Glomerular endothelial cell (primary cell): Measurements from ENCODE around the gene ARMH3. TPM values are rescaled to one million over a fixed set of nuclear protein-coding genes. Genes with fewer than 3 reads are reported as not detected.

Source experiments
- DNase-seq: peaks from one replicate; pipeline ENCODE4 v3.0.0-alpha.2; 2011; ENCODE audit warnings: low read depth, low spot score; ENCODE audit errors: extremely low read depth
- total RNA-seq: library from RNA; depleted of rRNA; stranded (reverse); fragments of >200 nt; gene quantifications from 2 replicates; pipeline ENCODE4 v1.2.3, GENCODE V29; 2015

ARMH3 gene, protein sequence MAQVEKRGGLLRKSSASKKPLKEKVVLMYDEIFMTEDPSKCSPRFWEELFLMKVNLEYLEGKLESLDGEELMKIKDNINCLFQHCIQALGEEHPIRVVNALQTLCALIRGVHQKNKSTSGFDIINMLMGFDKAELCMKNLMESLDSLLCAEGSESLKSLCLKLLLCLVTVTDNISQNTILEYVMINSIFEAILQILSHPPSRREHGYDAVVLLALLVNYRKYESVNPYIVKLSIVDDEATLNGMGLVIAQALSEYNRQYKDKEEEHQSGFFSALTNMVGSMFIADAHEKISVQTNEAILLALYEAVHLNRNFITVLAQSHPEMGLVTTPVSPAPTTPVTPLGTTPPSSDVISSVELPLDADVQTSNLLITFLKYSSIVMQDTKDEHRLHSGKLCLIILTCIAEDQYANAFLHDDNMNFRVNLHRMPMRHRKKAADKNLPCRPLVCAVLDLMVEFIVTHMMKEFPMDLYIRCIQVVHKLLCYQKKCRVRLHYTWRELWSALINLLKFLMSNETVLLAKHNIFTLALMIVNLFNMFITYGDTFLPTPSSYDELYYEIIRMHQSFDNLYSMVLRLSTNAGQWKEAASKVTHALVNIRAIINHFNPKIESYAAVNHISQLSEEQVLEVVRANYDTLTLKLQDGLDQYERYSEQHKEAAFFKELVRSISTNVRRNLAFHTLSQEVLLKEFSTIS
- total RNA-seq = 10.3 and 11.6 TPM in 2 replicates

DNA sequence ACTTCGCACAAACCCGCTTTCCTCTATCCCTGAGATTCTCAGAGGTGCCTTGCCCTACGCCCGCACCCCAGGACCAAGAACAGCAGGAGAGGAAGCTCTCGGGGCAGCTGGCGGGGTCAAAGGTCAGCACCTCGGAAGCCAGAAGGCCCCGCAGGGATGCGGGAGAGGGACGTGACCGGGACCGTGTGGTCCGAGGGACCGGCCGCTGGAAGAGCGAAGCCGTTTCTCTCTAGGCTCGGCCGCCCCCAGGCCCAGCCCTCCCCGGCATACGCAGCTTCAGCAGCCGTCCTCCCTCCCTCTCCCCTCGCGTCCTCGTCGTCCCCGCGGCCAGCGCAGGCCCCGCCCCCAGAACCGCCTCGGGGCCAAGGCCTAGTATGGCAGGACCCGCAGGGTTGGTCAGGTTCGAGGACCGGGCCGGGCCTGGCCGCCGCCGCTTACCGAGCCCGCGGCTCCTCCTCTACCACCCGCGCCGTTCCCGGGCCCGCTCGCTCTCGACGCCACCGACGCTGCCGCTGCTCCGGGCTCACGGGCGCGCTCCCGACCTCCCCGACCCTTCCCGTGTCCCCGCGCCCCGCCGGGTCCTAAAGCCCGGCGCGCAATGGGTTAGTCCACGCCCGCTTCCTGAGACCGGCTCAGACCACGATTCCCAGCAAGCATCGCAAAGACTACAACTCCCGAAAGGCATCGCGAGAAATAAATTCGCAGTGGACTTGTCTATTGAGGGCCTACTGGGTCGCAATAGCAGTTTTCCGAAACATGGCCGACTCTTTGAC is at the start of gene ARMH3:
Gene ARMH3, minus strand, starts transcription at position 527 of the 773 bp plus-strand sequence. CDS start 16,059 bp downstream, outside the sequence.
- DNase-seq = peak; percentile 89

DNA sequence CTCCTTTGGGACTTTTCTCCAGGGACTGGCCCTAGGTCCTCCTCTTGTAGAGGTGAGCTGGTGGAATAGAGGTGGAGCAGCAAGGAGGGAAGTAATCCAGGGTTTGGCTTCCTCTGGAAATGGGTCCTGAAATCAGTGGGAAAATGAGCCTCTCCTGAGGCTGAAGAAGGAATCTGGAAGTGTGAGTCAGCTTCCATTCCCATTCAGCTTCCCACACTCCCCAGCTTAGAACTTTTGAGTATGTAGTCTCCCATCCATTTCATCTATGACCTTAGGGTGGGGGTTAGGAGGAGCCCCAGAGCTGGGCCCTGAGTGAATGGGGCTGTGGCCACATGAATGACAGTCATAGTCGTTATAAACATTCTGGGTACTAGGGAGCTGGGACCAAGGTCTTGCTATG is 46.4 kb upstream of the ARMH3 start:
- DNase-seq = no peak

DNA sequence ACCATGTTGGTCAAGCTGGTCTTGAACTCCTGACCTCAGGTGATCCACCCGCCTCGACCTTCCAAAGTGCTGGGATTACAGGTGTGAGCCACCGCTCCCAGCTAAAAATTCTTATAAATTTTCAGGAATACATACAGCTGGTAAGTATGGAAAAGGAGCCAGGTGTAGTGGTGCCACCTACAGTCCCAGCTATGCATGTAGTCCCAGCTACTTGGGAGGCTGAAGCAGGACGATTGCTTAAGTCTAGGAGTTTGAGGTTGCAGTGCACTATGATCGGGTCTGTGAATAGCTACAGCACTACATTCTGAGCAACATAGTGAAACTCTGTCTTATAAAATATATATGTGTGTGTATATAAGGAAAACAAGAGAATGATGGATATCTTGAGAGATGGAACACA is 45.2 kb upstream of the ARMH3 start:
- DNase-seq = no peak

DNA sequence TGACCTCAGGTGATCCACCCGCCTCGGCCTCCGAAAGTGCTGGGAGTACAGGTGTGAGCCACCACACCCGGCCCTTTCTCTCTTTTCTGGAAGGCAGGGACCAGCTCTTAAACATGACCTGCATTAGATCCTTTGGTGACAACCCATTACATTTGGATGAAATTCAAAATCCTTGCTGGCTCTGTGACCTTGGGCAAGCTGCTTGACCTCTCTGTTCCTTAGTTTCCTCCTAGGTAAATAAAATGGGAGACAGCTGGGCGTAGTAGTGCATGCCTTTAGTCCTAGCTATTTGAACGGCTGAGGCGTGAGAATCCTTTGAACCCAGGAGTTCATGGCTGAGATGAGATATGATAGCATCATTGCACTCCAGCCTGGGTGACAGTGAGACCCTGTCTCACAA is 40.5 kb upstream of the ARMH3 start:
- no peak for DNase-seq

DNA sequence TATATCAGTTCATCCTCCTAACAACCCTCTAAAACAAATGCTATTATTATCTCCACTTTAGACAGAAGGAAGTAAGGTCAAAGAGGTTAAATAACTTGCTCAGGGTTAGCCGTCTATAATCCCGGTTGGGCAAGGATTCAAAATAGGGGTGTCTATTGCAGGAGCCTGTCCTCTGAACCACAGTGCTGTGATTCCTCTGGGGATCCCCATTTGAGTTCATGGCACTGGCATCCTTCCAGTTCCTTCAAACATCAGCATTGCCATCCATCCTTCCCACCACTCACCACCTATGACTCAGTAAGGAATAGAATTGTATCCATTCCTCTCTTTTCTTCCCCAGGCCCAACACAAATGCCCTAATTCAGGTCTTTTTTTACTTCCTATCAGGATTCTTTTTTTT is 34.8 kb upstream of the ARMH3 start:
- no peak for DNase-seq

DNA sequence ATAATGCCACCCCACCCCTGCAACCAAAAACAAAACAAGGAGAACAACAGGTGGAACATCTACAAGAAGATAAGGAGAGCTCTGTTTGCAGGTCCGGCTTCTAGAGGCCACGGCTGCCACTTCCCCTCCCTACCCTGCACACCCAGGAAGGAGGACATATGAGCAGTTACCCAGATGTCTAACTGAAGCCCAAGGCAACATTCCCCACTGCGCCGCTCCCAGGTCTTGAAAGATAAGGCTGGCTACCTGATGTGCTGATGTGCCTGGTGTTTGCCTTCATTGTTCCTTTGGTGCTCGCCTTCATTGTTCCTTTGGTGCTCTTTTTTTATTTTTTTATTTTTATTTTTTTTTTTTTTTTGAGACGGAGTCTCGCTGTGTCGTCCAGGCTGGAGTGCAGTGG is 30.2 kb upstream of the ARMH3 start:
- no peak for DNase-seq

DNA sequence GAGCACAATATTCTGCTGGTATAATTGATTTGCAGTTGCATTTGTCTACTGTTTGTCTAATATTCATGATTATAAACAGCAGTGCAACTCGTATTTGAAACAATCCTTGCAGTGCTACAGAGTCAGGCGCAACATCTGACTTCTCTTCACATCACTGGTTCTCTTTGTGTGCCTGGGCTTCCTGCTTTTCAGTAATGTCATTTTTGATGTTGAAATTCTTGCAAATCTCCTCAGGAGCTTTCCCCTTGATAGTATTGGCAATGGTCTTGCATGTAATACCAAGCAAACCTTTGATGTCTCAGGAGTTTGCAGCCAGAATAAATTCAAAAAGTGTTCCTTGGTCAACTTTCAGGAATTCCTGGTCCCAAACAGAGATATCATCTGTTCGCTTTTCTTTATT is 29.4 kb upstream of the ARMH3 start:
- no peak for DNase-seq

DNA sequence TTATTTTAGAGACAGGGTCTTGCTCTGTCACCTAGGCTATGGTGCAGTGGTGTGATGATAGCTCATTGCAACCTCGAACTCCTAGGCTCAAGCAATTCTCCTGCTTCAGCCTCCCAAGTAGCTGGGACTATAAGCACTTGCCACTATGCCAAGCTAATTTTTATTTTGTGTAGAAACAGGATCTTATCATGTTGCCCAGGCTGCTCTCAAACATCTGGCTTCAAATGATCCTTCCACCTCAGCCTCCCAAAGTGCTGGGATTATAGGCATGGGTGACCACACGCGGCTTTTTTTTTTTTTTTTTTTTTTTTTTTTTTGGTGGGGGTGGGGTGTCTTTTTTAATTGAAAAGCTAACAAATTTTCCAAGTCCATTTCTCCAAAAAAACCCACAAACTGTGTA is 27.6 kb upstream of the ARMH3 start:
- no peak for DNase-seq

DNA sequence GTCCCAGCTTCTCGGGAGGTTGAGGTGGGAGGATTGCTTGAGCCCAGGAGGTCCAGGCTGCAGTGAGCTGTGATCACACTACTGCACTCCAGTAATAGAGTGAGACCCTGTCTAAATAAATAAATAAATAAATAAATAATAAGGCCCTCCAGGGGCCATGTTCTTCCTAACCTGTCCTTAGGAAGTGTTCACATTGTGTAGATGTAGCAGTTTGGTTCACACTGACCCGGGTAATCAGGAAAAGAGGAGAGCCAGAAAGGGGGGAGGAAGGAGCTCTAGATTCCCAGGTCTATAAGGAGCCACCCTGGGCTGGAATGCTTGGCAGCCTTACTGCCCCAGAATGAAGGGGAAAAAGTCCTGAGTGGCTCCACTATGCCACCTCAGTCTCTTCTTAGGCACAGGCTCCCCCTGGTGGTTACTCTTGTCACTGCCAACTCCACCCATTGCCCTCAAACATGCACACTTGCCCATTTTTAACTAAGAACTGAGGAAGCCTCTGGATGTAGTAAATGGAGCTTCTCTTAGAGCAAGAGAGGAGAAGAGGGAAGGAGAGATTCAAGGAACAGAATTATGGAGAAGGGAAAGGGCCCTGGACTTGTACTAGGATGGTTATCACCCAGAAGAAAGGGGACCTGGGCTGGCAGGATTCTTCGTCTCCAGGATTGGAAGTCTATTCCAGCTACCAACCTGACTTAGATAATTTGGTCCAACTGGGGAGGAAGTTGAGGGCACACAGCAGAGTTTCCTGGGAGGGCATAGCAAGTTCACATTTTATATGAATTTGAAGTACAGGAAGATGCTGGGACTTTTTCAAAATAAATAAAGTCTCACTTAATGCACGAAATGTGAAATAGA is 16.9 kb upstream of the ARMH3 start:
- DNase-seq = no peak

DNA sequence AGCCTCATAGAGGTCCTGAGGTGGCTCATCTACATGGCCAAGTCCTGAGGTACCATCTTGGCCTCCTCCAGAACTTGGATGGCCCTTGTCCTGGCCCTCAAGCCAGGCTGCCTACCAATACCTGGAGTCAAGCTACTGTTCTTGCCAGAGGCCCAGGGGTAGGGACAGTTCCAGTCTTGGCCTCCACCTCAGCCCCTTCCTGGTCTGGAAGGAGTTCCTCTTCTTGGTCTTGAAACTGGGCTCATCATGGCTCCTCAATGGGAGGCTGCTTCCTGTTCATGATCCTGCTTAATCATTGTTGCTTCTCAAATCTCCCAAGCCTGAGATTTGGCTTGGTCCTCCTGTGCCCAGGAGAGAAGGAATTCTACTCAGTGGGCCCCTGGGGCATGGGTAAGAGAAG is 13.1 kb upstream of the ARMH3 start:
- no peak for DNase-seq

DNA sequence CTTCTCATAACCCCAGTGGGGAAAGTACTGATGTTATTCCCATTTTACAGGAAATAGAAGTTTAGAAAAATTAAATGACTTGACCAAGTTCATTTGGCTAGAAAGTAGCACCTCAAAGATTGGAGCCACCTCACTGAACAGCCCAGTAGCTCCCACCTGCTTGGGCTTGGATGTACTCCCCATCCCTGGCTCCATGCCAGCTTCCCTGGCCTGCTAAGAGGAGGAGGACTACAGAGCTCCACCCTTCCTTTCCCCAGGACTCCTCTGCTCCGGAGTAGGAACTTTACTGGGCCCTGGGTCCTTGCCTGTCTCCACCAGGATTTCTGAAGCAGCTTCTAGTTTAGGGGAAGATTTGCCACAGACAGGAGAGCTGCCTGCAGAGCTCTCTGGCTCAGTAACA is 12.2 kb upstream of the ARMH3 start:
- DNase-seq = no peak

DNA sequence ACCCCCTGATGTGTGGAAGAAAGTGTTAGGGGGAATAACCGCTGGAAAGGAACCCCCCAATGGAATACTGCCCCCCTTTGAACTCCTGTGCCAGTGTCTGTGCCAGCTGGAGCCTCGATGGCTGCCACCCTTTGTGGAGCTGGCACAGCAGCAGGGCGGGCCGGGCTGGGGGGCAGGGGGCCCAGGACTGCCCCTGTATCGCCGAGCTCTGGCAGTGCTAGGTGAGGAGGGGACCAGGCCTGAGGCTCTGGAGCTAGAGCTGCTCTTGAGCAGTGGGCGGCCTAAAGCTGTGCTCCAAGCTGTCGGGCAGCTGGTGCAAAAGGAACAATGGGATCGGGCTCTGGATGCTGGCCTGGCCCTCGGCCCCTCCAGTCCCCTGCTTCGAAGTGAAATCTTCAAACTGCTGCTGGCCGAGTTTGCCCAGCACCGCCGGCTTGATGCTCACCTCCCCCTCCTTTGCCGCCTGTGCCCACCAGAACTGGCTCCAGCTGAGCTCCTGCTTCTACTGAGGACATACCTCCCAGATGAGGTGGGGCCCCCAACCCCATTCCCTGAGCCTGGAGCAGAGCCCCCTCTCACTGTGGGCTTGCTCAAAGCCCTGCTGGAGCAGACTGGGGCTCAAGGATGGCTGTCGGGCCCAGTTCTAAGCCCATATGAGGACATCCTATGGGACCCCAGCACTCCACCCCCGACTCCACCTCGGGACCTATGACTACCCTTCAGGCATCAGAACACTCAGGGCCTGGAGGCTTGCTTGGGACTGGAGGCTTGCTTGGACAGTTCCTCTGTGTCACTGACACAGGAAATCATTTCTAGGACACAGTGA is 11.3 kb upstream of the ARMH3 start:
- no peak for DNase-seq

DNA sequence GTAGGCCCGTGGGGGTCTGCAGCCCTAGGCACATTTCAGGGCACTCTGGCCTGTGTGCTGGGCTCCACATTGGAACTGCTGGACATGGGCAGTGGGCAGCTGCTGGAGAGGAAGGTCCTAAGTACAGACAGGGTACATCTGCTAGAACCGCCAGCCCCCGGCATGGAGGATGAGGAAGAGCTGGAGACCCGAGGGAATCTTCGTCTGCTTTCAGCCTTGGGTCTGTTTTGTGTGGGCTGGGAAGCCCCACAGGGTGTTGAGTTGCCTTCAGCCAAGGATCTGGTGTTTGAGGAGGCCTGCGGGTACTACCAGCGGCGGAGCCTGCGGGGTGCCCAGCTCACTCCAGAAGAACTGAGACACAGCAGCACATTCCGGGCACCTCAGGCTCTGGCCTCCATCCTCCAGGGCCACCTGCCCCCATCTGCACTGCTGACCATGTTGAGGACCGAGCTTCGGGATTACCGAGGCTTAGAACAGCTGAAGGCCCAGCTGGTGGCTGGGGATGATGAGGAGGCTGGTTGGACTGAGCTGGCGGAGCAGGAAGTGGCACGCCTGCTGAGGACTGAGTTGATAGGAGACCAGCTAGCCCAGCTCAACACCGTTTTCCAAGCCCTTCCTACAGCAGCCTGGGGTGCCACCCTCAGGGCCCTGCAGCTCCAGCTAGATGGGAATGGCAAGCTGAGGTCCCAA is 10.6 kb upstream of the ARMH3 start:
- DNase-seq = no peak

DNA sequence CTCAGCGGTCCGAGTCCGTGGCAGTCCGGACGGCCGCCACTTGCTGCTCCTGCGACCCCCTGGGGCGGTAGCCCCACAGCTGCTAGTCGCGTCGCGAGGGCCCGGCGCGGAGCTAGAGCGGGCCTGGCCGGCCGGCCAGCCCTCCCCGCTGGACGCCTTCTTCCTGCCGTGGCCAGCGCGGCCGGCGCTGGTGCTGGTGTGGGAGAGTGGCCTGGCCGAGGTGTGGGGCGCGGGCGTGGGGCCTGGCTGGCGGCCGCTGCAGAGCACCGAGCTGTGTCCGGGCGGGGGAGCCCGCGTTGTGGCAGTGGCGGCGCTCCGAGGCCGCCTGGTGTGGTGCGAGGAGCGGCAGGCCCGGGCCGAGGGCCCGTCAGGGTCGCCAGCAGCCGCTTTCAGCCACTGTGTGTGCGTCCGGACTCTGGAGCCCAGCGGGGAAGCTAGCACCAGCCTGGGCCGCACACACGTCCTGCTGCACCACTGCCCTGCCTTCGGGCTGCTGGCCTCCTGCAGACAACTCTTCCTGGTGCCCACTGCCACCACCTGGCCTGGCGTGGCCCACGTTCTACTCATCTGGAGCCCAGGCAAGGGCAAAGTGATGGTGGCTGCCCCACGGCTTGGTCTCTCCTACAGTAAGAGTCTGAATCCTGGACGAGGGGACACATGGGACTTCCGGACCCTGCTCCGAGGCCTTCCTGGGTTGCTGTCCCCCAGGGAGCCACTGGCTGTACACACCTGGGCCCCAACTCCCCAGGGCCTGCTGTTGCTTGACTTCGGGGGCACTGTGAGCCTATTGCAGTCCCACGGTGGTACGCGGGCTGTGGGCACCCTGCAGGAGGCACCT is 9.8 kb upstream of the ARMH3 start:
- no peak for DNase-seq

DNA sequence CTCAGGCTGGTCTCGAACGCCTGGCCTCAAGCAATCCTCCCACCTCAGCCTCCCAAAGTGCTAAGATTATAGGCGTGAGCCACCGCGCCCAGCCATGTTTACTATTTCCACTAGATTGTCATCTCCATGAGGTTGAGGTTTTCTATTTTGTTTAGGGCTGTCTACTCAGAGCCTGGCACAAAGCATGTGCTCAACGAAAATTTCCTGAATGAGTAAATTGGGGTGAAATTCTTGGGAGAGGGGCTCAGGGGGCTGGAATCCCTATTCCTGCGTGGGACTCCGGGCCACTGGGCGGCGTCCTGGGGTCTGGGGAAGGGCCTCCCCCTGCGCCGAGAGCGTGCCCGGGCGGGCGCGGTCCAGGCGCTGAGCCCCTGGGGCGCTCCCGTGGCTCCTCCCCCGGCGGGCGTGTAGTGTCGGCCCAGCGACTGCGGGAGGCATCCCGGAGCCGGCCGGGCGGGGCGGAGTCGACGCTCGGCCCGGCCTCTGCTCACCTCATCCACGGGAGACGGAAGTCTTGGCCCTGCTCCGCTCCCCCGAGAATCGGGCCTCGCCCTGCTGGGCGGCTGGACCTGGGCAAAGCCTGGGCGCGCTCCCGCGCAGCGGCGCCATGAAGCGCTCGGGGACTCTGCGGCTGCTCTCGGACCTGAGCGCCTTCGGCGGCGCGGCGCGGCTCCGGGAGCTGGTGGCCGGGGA is 9.0 kb upstream of the ARMH3 start, which contains the start of gene HPS6:
Gene HPS6, plus strand, starts transcription at position 482 of the 693 bp plus-strand sequence. Its CDS starts 126 bp downstream, at position 608.
- no peak for DNase-seq

DNA sequence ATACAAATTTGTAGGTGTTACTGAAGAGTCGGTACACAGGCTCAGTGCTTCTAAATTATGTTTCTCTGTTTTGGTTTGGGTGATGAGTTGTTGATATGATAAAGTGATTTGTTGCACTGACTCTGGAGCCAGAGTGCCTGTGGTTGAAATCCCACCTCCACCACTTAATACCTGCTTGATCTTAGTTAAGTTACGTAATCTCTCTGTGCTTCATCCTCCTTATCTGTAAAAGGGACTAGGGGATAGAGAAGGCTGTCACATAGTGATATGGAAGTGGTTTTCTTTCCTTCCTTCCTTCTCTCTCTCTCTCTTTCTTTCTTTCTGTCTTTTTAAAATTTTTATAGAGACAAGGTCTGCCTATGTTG is 8.5 kb upstream of the ARMH3 start:
- DNase-seq = no peak

DNA sequence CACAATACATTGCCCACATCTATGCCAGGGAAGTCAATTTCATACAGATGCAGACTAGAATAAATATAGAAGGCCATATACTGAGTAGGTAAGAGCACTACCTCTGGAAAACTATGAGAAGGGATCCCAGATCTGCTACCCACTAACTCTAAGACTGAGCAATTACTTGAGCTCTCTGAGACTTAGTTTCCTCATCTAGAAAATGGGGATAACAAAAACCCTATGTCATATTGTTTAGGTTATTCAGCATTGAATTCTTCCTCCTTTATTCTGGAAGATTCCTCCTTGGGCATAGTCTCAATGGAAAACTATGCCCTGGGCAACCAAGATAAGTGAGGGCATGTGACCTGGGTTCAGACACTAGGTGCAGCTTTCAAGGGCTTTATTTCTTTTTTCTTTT is 4.0 kb upstream of the ARMH3 start:
- DNase-seq = no peak
